Measurements from ENCODE around the gene PARVG. TPM values are rescaled to one million over a fixed set of nuclear protein-coding genes. Genes with fewer than 3 reads are reported as not detected.

The PARVG gene
- total RNA-seq, 2 donors from 2014 or later = 55.5 to 85.1 TPM

GRCh38 chr22:44184006-44184405, 3.3 kb downstream of the PARVG start:
- ATAC-seq = no peak
- no peak for DNase-seq (ENCODE audit: low spot score in 2 of 2)
- no peaks in the 10 kb centered on the region for H3K9me3 Mint-ChIP-seq
- peak overlapping the region in 1 of 2 donors; percentile 95 for H3K27ac Mint-ChIP-seq
- H3K36me3 Mint-ChIP-seq = peaks cover 4 to 6% of the 10 kb centered on the region in 2 donors

- ATAC-seq (no peak), DNase-seq (ENCODE audit: low spot score in 2 of 2) (no peak)
- Mint-ChIP-seq H3K9me3 (no peaks in the 10 kb centered on the region), H3K36me3 (peaks cover 4 to 6% of the 10 kb centered on the region in 2 donors), H3K27ac (no peak overlapping the region)
Observed at GRCh38 chr22:44185237-44186120, 4.8 kb downstream of the PARVG start.

GRCh38 chr22:44186121-44186510, 5.4 kb downstream of the PARVG start:
- DNase-seq (ENCODE audit: low spot score in 2 of 2) (no peak), ATAC-seq (no peak)
- Mint-ChIP-seq H3K27ac (no peak overlapping the region), H3K9me3 (no peaks in the 10 kb centered on the region), H3K36me3 (peaks cover 0 to 6% of the 10 kb centered on the region in 2 donors)

GRCh38 chr22:44186737-44187136, 6.0 kb downstream of the PARVG start:
- H3K36me3 Mint-ChIP-seq = peaks cover 0 to 9% of the 10 kb centered on the region in 2 donors
- DNase-seq (ENCODE audit: low spot score in 2 of 2) (no peak), ATAC-seq (no peak)
- no peaks in the 10 kb centered on the region for H3K9me3 Mint-ChIP-seq
- no peak overlapping the region for H3K27ac Mint-ChIP-seq

GRCh38 chr22:44187652-44188230, 7.0 kb downstream of the PARVG start:
- Mint-ChIP-seq H3K27ac (peak overlapping the region in 1 of 2 donors; percentile 32), H3K36me3 (peaks cover 2 to 8% of the 10 kb centered on the region in 2 donors)

GRCh38 chr22:44188316-44188715, 7.6 kb downstream of the PARVG start:
- ATAC-seq = no peak
- Mint-ChIP-seq H3K36me3 (peaks cover 5 to 12% of the 10 kb centered on the region in 2 donors), H3K27ac (peak overlapping the region; percentile 16 to 32), H3K9me3 (no peaks in the 10 kb centered on the region)
- DNase-seq (ENCODE audit: low spot score in 2 of 2) = no peak

More at GRCh38 chr22:44187652-44188230, 7.0 kb downstream of the PARVG start:
- DNase-seq (ENCODE audit: low spot score in 2 of 2) = no peak
- ATAC-seq = no peak
- H3K9me3 Mint-ChIP-seq = no peaks in the 10 kb centered on the region

GRCh38 chr22:44188986-44189630, 8.4 kb downstream of the PARVG start:
- ATAC-seq = no peak
- no peak for DNase-seq (ENCODE audit: low spot score in 2 of 2)
- peaks cover 11 to 18% of the 10 kb centered on the region in 2 donors for H3K36me3 Mint-ChIP-seq
- H3K27ac Mint-ChIP-seq = peak overlapping the region in 1 of 2 donors; percentile 16
- H3K9me3 Mint-ChIP-seq = no peaks in the 10 kb centered on the region

- H3K36me3 Mint-ChIP-seq = peaks cover 14 to 24% of the 10 kb centered on the region in 2 donors
- ATAC-seq (no peak), DNase-seq (ENCODE audit: low spot score in 2 of 2) (no peak)
- H3K27ac Mint-ChIP-seq = no peak overlapping the region
- H3K9me3 Mint-ChIP-seq = no peaks in the 10 kb centered on the region
Observed at GRCh38 chr22:44190381-44190976, 9.8 kb downstream of the PARVG start.

GRCh38 chr22:44191036-44191454, 10.3 kb downstream of the PARVG start:
- DNase-seq (ENCODE audit: low spot score in 2 of 2) = peak in 1 of 2 donors; percentile 19
- no peak overlapping the region for H3K27ac Mint-ChIP-seq
- ATAC-seq = peak; percentile 69 to 80
- H3K36me3 Mint-ChIP-seq = peaks cover 14 to 24% of the 10 kb centered on the region in 2 donors
- H3K9me3 Mint-ChIP-seq = no peaks in the 10 kb centered on the region

GRCh38 chr22:44192098-44192815, 11.5 kb downstream of the PARVG start:
- DNase-seq (ENCODE audit: low spot score in 2 of 2) = peak in 1 of 2 donors; percentile 70
- Mint-ChIP-seq H3K27ac (peak overlapping the region in 1 of 2 donors; percentile 84), H3K36me3 (peaks cover 14 to 24% of the 10 kb centered on the region in 2 donors), H3K9me3 (no peaks in the 10 kb centered on the region)
- ATAC-seq = peak; percentile 13 to 19

- DNase-seq (ENCODE audit: low spot score in 2 of 2) (no peak), ATAC-seq (peak in 1 of 2 donors; percentile 27)
- Mint-ChIP-seq H3K27ac (peak overlapping the region in 1 of 2 donors; percentile 84), H3K36me3 (peaks cover 14 to 24% of the 10 kb centered on the region in 2 donors), H3K9me3 (no peaks in the 10 kb centered on the region)
Observed at GRCh38 chr22:44192816-44193534, 12.2 kb downstream of the PARVG start.

- Mint-ChIP-seq H3K9me3 (no peaks in the 10 kb centered on the region), H3K36me3 (peaks cover 14 to 24% of the 10 kb centered on the region in 2 donors), H3K27ac (no peak overlapping the region)
- ATAC-seq (peak; percentile 38 to 48), DNase-seq (ENCODE audit: low spot score in 2 of 2) (no peak)
Observed at GRCh38 chr22:44193535-44193891, 12.8 kb downstream of the PARVG start.

GRCh38 chr22:44194569-44194968, 13.8 kb downstream of the PARVG start:
- ATAC-seq (no peak), DNase-seq (ENCODE audit: low spot score in 2 of 2) (no peak)
- Mint-ChIP-seq H3K9me3 (no peaks in the 10 kb centered on the region), H3K36me3 (peaks cover 14 to 24% of the 10 kb centered on the region in 2 donors), H3K27ac (no peak overlapping the region)

GRCh38 chr22:44195189-44195871, 14.6 kb downstream of the PARVG start:
- Mint-ChIP-seq H3K9me3 (no peaks in the 10 kb centered on the region), H3K27ac (no peak overlapping the region), H3K36me3 (peaks cover 14 to 24% of the 10 kb centered on the region in 2 donors)
- DNase-seq (ENCODE audit: low spot score in 2 of 2) (no peak), ATAC-seq (no peak)

GRCh38 chr22:44196241-44196640, 15.5 kb downstream of the PARVG start:
- no peak for DNase-seq (ENCODE audit: low spot score in 2 of 2)
- Mint-ChIP-seq H3K9me3 (no peaks in the 10 kb centered on the region), H3K27ac (no peak overlapping the region), H3K36me3 (peaks cover 14 to 24% of the 10 kb centered on the region in 2 donors)
- ATAC-seq = no peak
